ENCODE data around the gene PROCA1.

DNA sequence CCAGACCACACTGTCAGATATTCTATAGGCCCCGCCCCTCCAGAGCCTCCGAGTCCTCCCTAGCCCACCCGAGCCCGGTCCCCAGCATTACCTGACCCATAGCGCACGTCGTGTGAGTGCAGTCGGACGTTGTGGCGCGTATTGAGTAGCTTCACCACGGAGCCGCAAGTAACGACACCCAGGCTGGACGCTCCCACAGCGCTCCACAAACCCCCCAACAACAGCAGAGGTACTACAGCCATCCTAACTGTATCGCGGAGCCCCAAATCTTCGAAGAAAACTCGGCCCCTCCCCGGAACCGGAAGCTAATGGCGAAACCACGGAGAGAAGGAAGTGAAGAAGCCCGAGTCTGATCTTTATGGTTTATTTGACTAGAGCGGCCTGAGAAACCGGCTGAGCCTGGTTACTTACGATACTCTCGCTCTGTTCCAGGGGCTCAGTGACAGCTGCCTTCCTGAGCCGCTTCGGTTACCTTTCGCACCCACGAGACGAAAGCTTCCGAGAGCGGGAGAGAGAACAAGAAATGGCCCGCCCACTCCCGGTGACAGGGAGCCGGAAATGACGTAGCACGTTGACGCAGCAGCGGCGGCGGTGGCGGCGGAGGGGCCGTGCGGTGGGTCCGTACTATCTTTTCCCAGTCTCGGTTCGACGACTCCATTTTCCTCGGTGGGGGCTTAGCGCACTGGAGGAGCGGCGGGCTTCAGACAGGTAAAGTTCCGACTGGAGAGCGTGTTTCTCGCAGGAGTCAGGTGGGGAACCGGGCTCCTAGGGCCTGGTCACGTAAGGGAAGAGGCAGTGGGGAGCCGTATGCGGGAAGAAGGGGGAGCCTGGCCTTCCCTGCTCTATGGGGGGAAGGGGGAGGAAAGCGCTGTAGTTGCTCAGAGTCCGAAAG lies 49.8 kb downstream of the PROCA1 start, which contains the start of the genes SDF2 and SUPT6H:
- TF ChIP-seq TAF1 (IDR thresholded peaks at IDR 0.05; ENCODE audit: low read depth, low read length) (peak; percentile 82), POLR2AphosphoS5 (IDR thresholded peaks at IDR 0.05; ENCODE audit: low read depth, low read length) (peak; percentile 79), POLR2A (IDR thresholded peaks at IDR 0.05; ENCODE audit: control extremely low read depth in 1 of 2, low read depth in 2 of 2, low read length in 2 of 2) (peak; percentile 75 to 76; a peak in 2 of 3 replicates), NRF1 (IDR thresholded peaks at IDR 0.05; ENCODE audit: low read depth, low read length) (no peak), YY1 (IDR thresholded peaks at IDR 0.05; ENCODE audit: low read depth, low read length) (peak; percentile 47; the same call in 1 of the 2 replicates), SIN3A (conservative IDR thresholded peaks at IDR 0.05 in 1 of 2, IDR thresholded peaks at IDR 0.05 in 1 of 2; ENCODE audit: low read depth in 1 of 2, low read length in 2 of 2) (peak; percentile 4 to 87; a peak in 2 of 4 replicates)
- TF ChIP-seq, protein P1, sequence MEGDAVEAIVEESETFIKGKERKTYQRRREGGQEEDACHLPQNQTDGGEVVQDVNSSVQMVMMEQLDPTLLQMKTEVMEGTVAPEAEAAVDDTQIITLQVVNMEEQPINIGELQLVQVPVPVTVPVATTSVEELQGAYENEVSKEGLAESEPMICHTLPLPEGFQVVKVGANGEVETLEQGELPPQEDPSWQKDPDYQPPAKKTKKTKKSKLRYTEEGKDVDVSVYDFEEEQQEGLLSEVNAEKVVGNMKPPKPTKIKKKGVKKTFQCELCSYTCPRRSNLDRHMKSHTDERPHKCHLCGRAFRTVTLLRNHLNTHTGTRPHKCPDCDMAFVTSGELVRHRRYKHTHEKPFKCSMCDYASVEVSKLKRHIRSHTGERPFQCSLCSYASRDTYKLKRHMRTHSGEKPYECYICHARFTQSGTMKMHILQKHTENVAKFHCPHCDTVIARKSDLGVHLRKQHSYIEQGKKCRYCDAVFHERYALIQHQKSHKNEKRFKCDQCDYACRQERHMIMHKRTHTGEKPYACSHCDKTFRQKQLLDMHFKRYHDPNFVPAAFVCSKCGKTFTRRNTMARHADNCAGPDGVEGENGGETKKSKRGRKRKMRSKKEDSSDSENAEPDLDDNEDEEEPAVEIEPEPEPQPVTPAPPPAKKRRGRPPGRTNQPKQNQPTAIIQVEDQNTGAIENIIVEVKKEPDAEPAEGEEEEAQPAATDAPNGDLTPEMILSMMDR (IDR thresholded peaks at IDR 0.05; ENCODE audit: control extremely low read depth in 1 of 3, insufficient read depth in 1 of 3, low read depth in 1 of 3, low read length in 3 of 3), result no peak
- TF ChIP-seq, protein P2, sequence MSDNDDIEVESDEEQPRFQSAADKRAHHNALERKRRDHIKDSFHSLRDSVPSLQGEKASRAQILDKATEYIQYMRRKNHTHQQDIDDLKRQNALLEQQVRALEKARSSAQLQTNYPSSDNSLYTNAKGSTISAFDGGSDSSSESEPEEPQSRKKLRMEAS (IDR thresholded peaks at IDR 0.05), result peak; percentile 48; the same call in 1 of the 2 replicates
